Activated T-cell treated with anti-CD3 and anti-CD28 coated beads for 48 hours (primary cell): ENCODE results near the gene PAXIP1.

ENCODE experiments used
- DNase-seq: peaks from one replicate; pipeline ENCODE4 v3.0.0-alpha.2; 2020; ENCODE audit warnings: low read depth

PAXIP1 gene

DNA sequence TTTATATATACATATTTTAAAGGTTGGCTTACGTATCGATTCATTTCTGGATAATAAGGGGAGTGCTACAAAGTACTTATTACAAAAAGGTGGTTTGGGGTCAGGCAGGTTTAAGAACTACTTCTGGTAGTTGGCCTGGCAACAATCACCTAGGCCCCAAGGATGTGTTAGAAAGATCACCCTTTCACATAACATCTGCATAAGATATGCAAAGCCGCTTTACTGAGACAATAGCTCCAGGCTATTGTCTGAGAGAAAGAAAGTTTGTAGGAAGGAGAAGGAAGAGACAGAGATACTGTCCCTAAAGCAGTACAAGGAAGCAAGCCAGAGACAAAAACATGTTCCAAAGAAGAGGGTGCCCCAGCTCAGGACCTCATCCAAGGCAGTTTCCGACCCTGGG lies 6.2 kb downstream of the PAXIP1 start:
- no peak for DNase-seq

DNA sequence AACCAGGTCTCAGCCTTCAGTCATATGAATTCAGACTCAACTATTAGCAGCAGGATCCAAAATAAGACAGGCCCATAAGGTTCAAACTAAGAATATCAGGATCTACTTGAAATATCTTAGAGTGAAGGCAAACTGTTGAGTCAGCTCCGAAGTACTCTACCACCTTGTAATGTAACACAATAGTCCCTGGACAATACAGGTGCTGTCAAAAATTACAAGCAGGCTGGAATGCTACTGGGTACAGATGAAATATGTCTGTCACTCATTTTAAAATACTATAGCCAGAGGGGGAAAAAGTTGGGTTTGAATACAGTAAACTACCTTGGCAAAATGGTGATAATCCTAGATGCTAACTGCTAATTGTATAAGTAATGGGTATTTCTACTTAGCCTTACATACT lies 6.8 kb downstream of the PAXIP1 start:
- no peak for DNase-seq

DNA sequence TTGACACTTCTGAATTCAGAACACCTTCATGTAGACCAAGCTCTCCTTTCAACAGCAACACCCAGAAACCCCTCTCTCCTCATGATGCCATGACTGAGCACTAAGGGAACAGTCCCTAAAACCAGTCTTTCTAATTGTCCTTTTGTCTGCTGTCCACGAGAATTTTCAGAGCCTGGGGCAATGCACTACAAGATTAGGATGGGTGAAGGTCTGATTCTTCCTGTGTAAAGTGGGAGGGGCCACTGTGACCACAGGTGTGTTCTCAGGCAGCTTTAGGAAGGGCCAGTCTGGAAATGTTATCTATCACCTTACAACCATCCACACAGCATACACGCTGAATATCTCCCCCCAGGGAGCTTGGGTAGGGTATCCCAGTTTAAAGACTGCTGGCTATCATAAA lies 7.9 kb downstream of the PAXIP1 start:
- no peak for DNase-seq

DNA sequence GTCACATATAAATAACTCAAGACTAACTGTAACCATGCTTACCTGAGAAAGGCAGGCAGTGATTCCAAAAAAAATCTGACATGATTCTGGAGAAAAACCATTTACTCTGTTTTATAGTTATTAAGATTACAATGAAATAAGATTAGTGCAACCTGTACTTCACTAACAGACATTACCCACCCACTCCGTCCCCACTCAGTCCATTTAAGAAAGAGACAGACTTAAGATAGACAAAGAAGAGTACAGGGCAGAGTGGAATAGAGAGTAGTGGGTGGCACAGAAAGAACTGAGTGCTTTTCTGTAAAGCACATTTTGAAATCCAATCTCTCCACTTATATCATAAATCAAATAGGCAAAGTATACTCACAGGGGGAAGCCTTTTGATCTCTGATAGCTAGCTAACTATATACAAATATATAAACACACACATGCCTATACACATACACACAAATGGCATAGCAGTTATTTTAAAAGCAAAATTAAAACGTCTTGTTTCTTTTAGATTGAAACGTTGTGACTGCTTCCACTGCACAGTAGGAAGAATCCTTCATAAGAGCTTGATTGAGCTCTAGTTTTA lies 11.9 kb downstream of the PAXIP1 start:
- no peak for DNase-seq

DNA sequence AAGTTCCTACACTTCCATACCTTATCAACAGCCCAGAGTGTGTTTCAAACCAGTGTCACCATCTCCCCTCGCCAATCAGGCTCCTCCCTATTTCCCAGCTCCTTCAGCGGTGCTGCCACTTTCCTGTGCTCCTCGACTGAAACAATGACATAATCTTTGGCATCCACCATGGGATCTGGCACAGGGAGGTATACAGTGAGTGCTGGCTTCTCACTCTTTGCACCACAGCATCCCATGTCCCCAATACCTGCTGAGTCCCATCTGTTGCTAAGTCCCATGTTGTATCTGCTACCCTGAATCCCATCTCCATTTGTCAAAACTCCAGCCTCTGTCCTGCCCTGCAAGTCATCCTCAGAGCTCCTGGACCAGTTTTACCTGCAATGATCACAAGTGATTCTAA lies 15.4 kb downstream of the PAXIP1 start:
- DNase-seq, result no peak

DNA sequence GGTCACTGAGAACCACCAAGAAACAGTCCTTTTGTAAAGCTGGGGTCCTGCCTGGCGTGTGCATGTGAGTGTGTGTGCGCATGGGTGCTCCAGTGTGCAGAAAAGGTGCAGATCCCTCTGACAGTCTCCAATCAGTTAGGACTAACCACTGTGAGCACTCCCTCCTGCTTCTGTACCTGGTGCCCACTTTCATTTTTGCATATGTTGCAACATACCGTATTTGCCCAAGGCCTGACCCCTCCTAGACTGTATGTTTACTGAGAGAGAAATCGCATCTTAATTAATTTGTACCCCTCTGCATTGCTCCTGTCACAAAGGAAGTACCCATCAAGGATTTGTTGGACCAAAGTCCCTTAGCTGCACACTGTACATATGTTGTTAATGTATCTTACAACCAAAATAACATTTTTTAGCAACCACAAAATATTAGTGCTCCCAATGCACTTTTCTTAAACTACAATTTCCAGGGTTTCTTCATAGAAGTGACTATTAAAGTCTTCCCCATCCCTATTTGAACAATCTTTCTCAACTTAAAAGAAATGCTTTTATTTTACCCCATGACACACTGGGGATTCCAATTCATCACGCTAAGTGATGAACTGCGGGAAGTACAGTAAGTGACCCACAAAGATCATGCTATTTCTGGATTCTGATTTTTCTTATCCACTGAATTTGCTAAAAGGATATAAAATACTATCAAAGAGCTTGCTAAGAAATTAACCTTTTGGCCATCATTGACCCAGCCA lies 16.6 kb downstream of the PAXIP1 start:
- no peak for DNase-seq

DNA sequence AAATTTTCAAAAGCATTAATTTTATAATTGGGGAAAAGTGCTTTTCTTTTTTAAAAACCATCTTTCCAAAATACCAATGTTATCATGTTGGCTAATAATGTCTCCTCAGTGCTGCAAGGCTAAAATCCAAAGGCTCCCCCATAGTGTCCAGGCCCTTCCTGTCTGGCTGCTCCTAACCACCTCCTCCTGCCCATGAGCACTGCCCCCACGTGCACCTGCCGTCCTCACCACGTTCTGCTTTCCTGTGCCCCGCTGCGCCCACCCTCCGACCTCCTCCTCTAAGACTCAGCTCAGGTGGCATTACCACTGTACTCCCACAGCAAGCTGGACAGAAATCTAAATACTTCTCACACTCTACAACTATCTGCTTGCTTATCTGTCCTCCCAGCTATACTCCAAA lies 17.7 kb downstream of the PAXIP1 start:
- no peak for DNase-seq

DNA sequence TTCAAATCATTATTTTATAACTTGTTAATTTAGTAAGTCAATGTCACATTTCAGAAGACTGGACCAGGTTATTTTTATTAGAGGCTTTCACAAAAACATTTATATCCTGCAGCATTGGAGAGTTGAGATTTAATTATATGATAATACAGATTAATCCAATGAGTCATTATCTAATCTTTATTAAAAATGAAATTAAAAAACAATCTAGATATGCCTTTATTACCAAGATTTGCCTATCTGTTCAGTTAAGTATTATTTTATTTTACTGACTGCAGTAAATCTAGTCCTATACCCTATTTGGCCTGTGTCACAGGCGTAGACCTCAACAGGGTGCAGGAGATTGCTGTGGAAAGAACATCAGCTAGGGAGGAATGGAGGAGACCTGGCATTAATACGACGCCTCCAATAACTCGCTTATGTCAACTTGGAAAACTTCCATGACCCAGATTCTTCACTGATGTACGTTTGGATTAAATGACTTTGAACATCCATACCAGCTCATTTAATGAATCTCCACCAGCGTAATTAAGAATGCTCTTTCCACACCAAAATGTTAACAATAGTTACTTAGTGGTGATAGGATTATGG lies 18.2 kb downstream of the PAXIP1 start:
- DNase-seq, result no peak

DNA sequence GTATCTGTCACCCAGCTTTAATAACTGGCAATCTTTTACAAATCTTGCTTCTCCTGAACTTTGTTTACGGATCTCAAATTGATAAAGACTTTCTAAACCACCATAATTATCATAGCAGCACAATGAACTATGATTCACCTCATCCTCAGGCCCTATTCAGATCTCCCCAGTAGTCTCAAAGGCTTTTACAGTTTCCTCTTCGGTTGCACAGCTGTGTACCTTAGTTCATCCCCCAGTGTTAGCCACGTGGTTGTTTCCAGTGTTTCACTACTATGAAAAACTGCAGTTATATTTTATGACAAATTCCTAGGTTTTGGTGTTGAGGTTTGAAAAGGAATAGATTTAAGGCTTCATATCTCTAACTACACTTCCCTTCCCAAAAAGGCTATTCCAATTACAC lies 24.9 kb downstream of the PAXIP1 start:
- no peak for DNase-seq

DNA sequence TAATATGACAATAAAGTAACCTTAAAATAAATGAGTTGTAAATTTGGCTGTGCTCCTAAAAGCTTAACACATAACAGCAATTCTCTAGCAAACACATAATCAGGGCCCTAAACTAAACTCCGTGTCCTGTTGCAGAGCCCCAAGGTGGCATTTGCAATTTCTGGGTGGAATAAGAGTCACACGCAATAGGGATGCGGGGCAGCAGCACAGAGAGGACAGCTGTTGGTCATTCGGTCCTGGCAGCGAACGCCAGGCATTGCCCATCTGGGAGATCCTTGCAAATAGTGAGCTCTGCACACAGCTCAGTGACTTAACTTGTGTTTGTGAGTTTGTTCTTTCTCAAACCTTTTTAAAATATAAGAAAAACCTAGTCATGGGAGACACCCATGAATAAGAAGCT lies 25.7 kb downstream of the PAXIP1 start:
- no peak for DNase-seq

DNA sequence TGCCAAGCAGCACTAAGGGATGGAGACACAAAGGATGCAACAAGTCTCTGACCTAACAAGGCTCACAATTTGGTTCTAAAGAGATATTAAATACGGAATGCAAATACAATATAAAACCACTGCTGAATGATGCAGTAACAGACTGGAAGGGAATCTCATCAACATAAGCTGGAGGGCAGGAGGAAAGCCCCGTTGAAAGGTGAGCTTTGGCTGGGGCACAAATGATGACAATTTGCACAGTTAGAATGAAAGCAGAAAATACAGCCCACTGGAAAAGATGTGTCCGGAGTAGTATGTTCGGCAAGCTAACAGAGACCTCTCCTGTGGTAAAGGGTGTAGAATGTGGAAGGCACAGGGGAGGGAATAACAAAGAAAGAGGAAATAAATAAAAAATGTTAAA lies 26.1 kb downstream of the PAXIP1 start:
- DNase-seq, result no peak

DNA sequence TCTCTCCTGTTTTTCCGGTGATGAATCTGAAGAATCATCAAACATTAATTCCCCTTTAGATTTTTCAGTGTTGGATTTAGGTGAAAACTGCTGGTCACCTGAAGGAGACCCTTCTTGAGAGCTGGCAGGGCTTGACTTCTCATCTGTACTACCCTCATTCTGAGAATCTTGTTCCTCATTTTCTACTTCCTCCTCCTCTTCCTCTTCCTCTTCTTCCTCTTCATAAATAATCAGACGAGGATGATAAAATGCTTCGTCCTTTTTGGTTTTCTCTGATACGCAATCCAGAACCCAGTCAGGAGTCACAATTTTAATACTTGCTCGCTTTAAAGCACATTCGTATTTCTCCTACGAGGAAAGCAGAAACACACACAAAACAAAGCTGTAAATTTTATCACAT lies 26.9 kb downstream of the PAXIP1 start:
- no peak for DNase-seq

DNA sequence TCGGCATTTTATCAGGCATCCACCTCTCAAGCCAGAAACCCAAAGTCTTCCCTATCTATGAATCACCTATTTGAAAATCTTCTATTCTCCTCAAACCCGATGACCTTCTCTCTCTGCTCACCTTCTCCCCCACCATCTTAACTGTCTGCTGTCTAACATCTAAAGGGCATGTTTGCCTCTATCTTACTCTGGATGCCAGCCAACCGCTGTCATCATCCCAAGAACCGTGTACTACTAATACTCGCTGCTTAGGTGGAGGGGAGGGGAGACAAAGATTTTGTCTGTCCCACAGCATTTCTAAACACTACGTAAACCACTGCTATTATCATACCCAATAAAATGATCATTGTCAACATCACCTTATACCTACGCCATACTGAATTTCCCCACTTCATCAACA lies 29.5 kb downstream of the PAXIP1 start:
- no peak for DNase-seq

DNA sequence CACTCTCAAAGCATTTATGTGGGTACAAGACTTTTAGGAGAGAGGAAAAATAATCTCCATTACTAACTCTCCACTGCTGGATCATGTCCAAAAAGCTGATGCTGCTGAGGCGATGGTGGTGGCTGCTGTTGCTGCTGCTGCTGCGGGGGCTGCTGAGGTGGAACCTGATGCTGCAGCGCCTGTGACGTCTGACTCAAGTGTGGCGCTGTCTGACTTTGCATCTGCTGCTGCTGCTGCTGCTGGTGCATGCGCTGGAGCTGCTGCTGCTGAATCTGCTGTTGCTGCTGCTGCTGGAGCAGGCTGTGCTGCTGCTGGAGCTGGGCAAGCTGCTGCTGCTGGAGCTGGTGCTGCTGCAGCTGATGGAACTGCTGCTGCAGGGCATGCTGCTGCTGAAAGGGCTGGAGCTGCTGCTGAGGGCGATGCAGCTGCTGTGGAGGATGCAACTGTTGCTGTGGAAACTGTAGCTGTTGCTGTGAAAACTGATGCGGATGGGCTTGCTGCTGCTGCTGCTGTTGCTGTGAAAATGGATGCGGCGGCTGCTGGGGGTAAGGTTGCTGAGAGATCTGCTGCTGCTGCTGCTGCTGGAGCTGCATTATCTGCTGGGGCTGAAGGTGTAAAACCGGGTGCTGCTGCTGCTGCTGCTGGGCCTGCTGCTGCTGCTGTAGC lies 34.5 kb downstream of the PAXIP1 start:
- no peak for DNase-seq

DNA sequence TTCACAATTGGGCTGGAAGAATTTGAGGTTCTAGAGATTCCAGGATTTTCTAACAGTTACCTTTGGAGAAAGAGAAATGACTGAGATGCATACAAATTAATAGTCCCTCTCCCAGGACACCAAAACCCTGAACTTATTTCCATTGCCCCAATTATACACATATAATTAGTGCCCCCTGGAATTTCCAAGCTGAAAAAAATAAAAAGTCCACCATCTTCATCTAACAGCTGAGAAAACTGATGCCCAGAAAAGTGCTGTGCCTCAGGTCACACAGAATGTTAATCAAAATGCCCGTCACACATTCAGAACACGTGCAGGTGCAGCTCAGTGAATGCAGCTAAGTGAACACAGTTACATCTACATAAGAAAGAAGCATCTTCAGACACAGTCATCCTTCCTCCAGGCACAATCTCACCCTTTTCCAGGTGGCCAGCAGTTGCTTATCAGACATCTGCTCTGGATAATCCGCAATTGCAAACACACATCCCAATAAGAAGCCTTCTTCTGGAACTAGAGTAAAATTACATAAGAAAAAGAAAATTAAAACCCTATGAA lies 35.4 kb downstream of the PAXIP1 start:
- DNase-seq, result no peak

DNA sequence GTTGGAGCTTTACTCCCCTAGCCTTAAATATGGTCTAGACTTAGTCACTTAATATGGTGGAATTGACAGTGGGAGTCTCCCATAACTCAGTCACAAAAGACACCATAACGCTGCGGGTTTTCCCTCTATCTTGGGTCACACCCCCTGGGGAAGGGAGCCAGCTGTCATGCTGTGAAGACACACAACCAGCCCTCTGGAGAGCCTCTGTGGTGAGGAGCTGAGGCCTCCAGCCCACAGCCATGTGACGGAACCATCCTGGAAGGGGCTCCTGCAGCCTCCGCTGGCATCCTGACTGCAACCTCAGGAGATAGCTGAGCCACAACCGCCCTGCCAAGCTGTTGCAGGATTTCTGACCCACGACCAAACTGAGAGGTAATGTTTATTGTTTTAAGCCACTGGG lies 37.9 kb downstream of the PAXIP1 start:
- no peak for DNase-seq

DNA sequence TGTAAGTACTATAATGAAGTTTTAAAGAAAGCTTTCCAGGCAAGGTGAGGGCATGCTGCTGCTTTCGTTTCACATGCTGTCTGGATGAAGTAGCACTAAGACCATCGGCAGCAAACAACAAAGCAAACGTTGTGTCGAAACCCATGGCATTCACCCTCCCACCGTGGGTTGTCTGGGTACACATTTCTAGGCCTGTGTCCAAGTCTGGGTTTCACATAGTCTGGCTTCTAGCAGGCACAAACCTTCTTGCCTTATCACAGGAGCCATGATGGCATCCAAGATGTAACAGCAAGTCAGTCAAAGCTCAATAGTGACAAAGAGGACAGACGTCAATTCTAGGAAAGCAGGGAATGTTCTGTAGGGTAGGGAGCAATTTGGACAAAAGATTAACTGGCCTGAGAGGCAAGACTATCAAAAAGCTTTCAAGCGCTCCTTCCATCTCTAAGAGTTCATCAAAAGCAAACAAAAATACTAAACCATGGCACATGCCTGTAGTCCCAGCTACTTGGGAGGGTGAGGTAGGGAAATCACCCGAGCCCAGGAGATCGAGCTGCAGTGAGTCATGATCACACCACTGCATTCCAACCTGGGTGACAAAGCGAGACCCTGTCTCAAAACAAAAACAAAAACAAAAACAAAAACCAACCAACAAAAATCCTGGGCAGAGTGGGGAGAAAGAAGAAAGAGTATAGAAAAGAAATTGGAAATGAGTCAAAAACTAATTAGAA lies 42.7 kb downstream of the PAXIP1 start:
- DNase-seq, result no peak

DNA sequence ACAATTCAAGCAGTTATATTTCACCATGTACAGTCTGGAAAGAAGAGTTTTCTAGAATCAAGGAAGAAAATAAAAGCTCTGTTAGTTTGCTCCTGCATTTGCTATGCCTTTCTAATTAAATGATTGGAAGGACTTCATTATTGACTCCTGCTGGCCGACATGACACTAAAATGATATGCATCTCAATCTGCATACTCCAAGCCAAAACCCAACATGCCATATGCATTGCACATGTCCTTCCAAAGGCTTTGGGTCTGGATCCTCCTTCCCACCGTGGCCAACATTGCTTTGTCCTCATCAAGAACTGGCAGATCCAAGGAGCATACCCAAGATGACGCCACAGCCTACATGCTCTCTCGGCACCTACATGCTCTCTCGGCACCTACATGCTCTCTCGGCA lies 46.5 kb downstream of the PAXIP1 start:
- no peak for DNase-seq

DNA sequence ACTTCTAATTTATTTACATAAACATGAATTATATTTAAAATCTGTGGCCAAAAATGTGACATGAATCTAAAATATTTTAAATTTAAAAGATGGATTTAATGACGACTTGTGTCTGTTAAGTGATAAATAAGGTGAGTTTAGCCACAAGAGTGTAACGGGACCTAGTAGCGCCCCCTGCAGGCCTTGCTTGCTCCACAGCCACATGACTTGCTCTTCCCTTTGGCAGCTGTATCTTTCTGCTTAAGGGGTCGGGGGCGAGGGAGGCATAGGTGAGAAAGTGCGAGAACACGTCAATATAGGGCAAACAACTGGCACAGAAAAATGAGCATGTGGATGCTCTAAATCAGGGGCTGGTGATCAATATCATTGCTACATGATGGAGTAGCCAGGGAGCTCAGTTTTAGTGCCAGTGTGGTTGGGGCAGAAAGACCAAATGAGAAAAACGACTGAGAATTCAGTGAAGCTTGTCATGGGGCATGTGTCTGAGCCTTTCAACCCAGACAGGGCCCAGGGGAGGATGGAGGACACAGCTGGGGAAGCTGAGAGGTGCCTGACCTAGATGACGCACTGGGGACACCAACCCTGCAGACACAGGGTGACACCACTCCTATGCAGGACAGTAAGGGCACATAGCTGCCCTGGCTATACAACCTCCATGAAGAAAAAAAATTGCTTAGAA lies 49.8 kb downstream of the PAXIP1 start:
- peak; percentile 62 for DNase-seq

DNA sequence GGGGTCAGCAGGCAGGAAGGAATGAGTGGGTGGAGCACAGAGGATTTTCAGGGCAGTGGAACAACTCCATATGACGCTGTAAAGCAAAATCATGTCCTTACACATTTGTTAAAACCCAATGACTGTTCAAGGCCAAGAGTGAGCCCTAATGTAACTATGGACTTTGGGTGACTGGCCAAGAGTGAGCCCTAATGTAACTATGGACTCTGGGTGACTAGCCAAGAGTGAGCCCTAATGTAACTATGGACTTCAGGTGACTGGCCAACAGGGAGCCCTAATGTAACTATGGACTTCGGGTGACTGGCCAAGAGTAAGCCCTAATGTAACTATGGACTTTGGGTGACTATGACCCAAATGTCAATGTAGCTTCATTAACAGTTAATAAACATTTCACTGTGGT lies 52.0 kb downstream of the PAXIP1 start:
- no peak for DNase-seq

DNA sequence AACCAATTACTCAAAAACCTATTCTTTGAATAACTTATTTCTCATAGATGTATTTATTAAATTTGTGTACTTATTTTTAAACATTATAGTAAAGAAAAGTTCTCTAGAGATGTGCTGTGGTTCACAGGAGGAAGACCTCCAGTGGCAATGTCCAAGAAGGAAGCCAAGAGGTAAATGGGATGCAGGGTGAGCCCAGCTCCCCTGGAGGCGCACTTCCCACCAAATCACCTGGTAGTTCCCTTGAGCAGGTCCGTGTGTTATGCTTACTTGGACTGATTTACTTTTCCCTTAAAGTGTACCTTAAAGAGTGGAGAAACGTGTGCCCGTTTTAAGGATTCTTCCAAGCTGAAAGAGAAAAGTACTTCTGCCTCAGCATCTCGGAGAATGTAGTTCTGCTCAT lies 55.3 kb downstream of the PAXIP1 start:
- DNase-seq, result no peak

DNA sequence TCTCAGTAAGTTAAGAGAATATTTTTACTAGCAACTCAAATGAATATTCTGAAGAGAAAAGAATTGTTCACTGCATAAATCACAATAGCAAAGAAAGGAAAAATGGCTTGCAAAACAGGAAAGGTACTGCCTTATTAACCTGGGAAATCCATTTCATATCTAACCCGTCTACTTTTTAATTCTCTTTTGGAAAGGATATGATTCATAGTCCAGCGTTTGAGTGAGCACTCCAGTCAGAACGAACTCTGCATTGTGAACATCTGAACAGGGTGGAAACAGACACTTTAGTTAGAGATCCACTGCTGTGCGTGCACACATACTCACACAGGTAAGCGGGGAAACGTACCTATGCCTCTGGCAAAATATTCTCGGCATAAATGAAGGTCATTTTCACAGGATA lies 56.8 kb downstream of the PAXIP1 start:
- DNase-seq, result no peak
